NCI-H526 (cell line): Measurements from ENCODE around the gene ILK.

Source experiments
- DNase-seq, 2 experiments: peaks; one replicate each; lab custom pipeline; 2025; lab: John Stamatoyannopoulos, UW

The ILK gene

GRCh38 chr11:6603287-6604080, at the start of gene ILK, which contains the start of gene RRP8:
TSS of gene ILK (plus strand) at chr11:6603774. CDS start at chr11:6604272, 498 bp downstream.
TSS of gene RRP8 (minus strand) at chr11:6603616. CDS start at chr11:6603502, 114 bp downstream.
- DNase-seq: peak; percentile 80 to 97

- no peak for DNase-seq
These were observed 48.5 kb upstream of the ILK start for GRCh38 chr11:6554828-6555706.

- DNase-seq: no peak
These were observed 47.2 kb upstream of the ILK start for GRCh38 chr11:6556139-6556949.

DNA sequence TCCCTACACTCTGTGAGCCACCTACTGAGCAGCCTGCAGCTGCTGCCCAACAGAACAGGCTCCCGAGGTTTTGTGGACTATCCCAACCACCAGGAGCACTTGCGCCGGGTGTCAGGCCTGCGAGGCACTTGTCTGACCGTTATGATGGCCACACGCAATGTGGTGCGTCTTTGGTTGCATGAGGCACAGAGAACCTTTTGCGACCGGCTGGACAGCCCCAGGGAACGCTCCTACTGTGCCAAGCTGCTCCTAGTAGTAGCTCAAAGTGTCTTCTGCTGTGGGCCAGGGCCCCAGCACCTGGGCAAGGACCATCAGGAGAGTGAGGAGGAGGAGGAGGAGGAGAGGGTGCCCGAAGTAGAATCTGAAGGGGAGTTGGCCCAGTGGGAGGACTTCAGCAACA, 46.5 kb upstream of the ILK start:
- DNase-seq: no peak

DNA sequence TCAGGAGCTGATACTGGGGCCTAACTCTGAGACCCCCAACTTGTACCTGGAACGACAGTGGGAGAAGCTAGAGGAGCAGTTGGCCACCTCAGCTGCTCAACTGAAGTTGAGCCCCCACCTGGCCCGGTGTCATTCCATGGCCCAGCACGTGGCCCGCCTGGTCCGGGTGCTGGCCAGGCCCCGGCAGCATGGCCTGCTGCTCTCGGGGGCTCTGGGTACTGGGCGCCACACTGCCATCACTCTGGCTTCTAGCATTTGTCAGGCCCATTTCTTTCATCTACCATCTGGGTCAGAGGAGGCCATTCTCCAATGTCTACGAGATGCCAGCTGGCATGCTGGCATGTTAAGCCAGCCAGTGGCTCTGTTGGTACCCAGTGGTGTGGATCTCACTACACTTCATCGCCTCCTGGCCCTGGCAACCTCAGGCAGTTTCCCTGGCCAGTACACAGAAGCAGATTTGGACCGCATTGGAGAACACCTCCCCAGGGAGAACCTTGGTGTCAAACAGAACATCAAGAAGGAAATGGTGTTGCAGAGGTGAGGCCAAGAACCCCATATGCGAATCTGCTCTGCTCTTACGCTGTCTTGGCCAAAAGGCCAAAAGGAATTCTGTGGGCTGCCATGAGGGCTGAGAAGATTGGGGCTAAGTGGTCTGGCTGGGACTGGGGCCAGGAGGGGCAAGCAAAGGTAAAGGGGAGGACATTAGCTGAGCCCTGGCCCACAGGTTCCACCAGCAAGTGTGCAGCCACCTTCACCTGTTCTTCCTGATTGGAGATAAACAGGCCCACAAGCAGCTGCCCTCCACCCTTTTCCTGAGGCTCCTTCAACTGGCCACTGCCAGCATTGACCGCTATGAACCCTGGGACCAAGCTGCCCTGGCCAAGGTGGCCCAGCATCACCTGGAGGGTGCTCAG, 45.6 kb upstream of the ILK start:
- DNase-seq: no peak

DNA sequence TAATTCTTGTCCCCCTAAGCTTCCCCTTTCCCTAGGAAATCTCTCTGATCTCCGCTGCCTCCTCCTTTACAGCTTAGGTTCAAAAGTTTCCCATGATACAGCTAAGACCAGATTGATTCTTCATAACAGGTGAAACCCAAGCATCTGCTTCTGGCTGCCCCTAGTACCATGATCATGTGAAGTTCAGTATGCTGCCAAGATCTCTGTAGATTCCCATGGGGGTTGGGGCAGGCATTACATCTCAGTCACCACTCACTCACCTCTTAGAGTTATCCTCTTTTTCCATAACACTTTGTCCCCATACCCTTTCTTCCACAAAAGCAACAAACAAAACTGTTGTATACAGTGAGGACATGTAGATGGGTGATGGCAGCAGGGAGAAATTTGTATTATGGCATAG, 44.2 kb upstream of the ILK start:
- DNase-seq: no peak

DNA sequence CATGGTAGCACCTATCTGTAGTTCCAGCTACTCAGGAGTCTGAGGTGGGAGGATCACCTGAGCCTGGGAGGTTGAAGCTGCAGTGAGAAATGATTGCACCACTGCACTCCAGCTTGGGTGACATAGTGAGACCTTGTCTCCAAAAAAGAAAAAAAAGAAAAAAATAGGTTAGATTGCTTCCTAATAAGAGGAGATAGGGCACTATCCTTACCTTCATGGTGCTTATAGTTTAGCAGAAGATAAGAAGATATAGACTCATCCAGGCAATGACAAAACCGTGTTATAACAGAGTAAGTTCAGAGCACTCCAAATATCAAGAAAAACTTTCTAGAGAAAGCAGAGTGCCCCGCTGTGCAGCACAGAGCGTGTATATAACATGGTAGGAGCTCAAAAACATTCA, 42.3 kb upstream of the ILK start:
- DNase-seq: no peak

DNA sequence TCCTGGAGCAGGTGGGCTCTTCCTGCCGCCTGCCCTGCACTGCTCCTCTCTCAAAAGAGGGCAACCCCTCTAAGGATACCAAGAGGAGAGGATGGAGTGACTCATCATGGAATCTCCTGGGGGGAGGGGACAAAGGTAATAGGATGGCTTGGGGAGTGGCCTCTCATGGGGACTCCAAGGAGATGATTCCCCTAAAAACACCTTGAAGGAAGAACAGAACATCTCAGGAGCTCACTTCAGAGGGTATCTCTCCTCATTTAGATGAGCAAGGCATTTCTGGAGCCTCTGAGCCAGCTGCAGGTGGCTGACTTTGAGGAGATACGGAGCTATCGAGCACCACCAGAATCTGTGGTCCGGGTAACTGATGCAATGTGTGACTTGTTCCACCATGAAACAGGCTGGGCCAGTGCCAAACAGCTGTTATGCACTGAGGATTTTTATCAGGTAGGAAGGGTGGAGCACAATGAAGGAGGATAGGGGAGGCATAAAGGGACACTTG, 40.4 kb upstream of the ILK start:
- no peak for DNase-seq

DNA sequence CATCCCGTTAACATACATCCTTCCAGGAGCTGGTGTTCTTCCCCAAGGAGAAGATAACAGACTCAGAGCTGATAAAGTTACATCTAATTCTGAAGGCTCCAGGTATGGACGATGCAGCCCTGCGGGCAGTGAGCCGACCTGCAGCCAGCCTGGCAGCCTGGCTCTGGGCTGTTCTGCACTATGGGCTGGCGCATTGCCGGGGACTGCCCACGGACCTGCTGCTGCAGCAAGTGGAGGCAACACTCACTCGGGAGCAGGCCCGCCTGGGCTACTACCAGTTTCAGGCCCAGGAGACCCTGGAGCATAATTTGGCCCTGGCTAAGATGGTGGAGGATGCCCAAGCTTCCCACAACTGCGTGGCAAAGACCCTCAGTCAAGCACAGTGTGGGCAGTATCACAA, 39.9 kb upstream of the ILK start:
- DNase-seq: no peak

DNA sequence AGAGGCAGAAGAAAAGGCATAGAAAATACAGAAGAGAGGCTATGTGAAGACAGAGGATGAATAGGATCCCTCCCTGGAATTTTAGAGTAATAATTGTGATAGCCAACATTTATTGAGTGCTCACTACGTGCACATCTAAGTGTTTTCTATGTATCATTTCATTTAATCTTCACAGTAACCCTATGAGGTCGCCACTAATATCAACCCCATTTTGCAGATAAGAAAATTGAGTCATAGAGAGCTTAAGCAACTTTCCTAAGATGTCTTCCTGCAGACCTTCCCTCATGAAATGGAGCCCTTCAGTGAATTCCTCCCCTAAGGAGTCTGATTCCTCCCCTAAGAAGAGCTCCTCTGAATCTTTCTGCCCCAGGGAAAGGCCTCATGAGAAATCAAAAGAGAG, 38.2 kb upstream of the ILK start:
- DNase-seq: no peak

DNA sequence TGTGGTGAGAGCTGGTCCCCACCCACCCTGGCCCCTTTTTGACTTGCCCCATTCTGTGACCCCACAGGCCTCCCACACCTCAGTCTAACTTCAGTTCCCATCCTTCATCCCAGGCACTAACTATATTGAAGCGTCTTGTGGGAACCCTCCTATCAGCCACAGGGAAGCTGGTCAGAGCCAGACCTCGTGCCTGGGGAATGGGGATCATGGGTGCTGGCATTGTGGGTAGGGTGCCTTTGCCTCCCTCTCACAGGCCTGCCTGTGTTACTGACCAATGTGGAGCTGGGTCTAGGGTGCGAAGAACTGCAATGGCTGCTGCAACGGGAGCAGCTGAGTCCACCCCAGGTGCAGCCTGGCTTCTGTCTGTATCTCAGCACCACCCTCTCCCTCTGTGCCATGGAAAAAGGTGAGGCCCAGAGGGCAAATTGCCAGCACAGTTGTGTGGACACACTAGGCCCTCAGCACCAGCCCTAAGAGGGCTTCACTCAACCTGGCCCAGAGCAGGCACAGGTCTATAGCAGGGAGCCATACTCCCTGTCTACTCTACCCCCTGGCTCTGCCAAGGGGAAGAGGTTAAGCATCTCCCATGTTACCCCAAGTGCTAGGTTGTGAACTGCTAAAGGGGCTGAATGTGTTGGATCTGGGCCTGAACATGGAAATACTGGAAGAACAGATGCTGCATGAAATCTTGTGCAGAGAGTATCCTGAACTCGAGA, 37.4 kb upstream of the ILK start:
- DNase-seq: no peak

DNA sequence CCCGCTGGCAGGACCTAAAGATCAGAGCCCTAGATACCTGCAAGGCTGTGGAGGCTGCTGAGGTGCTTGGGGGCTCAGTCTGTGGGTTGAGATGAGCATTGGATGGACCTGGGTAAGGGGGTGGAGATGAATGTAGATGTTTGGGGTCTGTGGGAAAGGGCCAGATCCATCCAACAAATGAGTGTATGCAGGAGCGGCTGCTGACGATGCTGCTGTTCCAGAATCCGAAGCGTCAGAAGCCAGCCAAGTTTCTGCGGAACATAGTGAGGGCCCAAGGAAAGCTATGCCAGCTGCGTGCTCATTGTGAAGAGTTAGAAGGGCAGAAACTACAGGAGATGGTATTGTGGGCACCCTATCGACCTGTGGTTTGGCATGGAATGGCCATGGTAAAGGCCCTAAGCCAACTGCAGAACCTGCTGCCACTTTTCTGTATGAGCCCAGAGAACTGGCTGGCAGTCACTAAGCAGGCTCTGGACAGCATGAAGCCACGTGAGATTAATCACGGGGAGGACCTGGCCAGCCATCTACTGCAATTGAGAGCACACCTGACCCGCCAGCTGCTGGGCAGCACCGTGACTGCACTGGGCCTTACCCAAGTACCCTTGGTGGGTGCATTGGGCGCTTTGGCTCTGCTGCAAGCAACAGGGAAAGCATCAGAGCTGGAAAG, 36.7 kb upstream of the ILK start:
- no peak for DNase-seq

- DNase-seq: no peak
These were observed 36.2 kb upstream of the ILK start for GRCh38 chr11:6567371-6567745.

- no peak for DNase-seq
These were observed 35.2 kb upstream of the ILK start for GRCh38 chr11:6568191-6568918.

- DNase-seq: no peak
These were observed 33.9 kb upstream of the ILK start for GRCh38 chr11:6569706-6570105.

GRCh38 chr11:6570691-6571427, 32.7 kb upstream of the ILK start:
- no peak for DNase-seq

DNA sequence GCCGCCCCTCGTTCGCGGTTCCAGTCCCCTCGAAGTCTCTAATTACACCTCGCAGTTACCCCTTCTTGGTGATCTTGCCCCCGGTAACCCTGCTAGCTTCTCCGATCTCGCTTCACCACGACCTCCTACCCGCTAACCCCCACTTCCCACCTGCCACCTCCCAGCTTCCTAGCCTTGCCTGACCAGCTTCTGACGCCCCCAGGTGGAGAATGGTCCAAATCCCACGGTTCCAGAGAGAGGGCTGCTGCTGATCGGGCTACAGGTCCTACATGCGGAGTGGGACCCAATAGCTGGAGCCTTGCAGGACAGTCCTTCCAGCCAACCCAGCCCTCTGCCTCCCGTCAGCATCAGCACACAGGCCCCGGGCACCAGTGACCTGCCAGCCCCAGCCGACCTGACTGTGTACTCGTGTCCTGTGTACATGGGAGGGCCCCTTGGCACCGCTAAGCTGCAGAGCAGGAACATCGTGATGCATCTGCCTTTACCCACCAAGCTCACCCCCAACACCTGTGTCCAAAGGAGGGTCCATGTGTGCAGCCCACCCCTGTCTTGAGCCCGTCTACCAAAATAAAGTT, 32.1 kb upstream of the ILK start:
- DNase-seq: no peak

DNA sequence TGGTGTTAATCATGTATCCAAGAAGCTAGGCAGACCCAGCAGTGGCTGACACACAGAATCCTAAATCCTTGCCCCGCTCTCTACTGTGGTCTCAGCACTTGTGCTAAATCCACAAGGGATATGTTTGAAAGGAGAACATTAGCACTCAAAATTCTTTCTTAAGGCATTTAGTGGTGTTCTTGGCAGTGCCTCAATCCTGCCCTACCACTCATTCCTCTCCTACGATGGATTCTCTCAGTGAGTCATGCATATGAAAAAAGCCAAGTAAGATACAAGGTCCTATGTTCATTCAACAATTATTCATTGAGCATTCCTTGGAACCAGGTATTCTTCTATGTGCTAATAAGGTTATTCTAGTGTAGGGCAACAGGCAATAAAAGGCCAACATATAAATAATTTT, 31.4 kb upstream of the ILK start:
- no peak for DNase-seq
